ENCODE data around the gene SCD5.

Gene SCD5

DNA sequence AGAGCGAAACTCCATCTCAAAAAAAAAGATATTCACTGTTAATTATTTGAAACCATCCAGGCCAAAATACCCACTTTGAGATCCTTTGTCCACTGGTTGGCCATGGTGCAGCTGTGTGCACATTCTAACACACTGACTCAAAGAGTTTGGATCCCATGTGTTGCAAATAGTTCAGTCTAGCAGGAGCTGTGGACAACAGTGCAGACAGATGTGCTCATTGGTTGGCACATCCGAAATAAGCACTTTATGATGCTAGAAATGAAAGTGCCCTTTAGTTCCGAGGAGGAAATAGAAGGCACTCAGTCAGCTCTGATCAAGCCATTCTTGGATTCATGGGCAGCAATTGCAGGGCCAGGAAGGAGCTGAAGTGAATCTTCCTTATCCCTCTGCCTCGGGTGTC is 173.8 kb downstream of the SCD5 start:
- DNase-seq = no peak

DNA sequence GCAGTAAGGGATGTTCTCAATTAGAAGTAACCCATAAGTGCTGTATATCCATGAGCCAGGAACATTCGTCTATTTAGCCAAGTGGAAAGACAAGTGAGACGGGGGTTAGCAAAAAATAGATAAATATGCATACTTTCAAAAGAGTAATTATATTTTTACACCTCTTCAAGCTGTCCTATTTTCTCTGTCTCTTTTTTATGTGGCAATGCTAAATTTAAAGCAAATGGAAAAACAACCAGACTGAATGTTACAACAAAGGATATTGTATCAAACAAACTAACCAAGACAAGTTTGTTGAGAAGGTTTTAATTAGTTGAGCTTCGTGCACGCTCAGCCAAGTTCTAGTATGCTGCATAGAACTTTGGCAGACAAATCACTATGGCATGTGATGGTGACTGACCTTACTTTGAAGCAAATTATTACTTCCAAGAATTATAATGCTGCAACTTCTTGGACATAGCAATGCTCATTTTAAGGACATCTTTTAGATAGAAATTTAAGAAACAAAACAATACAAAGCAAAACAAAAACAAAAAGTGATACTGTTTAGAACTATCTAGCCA is 175.4 kb downstream of the SCD5 start:
- DNase-seq = no peak

DNA sequence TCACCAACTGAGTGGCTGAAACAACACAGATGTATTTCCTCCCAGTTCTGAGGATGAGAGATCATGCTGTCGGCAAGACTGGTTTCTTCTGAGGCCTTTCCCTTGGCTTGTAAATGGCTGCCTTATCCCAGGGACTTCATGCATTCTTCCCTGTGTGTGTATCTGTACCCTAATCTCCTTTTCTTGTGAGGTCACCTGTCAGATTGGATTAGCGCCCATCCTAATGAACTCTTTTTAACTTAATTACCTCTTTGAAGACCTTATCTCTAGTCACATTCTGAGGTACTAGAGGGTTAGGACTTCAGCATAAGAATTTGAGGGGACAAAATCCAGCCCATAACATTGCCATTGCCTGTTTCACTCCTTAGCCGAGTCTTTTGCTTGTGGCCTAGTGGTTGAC is 177.3 kb downstream of the SCD5 start:
- DNase-seq = no peak

DNA sequence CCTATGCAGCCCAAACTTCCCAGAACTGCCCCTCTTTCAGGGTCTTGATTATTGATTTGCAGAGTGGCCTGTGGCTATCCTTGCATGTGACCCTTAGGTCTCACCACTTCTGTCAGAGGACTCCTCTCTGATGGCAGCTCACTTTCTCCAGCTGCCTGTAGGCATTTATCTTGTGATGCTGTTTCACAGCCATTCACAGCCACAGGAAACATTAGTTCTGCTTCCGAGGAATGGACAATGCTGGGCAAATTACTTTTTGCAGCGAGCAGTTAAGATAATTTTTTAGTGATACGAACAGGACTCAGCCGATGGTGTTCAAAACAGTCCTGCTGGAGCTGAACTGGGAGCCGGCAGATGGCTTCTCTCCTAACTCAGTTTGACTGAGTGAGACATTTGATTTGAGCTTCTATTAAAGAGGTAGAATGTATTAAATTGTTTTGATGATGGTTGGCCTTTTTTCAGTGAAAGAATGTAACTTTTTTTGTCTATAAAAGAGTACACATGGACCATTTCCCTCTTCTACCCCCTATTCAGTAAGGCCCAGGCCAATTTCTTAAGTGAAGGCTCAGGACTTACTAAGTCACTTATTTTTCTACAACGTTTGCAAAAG is 178.4 kb downstream of the SCD5 start:
- no peak for DNase-seq

DNA sequence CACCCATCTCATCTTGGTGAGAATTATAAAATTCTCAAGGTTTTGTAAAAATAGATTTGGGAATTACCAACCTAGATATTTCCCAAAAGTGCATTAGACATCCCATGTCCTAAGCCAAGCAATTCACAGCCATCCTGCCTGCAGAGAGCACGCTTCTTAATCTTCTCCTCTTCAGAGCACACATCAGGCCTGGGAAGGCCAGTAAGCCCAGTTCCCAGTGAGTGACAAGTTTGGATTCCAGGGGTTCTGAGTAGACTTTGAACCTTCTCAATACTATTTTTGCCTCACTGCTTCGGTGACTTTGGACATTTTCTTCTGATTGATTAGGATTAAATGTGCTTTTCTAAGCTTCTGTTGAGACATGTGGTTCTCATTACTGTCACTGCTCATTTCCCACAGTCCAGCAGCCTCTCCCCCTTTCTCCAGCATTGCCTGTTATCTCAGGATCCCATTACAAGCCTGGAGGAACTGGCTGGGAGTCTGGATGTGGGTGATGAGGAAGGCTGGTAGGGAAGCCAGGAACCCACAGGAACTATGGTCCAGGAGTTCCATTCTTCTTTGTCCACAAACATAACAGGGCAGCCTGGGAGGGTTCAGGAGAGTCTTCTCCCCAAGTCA is 180.4 kb downstream of the SCD5 start:
- no peak for DNase-seq

DNA sequence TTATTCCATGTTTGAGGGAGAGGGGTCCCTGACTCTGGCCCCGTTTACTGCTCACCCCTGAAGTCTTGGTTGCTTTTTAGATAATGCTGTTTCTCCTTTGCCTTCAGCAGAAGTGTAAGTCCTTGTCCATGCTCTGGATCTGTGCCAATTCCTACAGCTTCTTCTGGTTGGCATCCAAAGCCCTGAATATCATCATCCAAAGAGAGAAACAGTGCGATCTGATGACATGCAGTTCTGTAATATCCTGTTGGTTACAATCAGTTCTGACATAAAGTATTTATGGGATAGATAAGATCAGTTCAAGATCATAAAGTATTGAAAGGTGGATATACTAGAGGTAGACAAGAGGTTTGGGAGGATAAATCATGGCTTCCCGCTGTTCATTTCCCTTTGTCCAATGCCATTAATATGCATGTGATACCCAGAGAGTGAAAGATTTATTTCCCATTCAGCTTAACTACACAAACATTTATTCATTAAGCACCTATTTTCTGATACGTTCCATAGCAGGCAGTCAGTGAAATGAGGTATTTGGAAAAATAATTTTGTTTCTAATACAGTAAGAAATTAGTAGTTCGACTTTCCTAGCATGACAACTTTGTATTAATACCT is 183.7 kb downstream of the SCD5 start:
- DNase-seq = no peak

DNA sequence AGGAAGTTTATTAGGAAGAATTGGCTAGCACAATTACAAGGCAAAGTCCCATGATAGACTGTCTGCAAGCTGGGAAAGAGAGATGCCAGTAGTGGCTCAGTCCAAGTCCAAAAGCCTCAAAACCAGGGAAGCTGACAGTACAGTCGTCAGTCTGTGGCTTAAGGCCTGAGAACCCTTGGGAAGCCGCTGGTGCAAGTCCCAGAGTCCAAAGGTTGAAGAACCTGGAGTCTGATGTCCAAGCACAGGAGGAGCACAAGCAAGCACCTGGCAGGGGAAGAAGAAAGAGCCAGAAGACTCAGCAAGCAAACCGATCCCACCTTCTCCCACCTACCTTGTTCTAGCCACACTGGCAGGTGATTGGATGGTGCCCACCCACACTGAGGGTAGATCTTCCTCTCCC is 185.5 kb downstream of the SCD5 start:
- DNase-seq = no peak

DNA sequence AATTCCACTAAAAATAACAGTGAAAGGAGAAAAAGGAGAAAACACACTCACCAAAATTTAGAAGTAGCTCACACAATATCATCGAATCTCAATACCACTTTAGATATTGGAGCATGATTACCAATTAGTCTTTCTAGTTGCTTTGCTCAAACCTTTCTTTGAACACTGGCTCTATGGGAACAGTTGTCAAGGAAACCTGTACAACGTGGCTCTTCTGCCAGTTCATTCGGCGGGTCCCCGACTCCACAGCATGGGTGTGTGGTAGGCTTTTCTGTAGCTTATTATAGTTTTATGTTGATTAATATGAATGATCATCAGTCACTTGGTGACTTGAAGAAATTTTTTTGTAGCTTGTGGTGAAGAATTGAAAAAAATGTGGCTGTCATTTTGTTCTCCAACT is 186.6 kb downstream of the SCD5 start:
- DNase-seq = peak; percentile 66

DNA sequence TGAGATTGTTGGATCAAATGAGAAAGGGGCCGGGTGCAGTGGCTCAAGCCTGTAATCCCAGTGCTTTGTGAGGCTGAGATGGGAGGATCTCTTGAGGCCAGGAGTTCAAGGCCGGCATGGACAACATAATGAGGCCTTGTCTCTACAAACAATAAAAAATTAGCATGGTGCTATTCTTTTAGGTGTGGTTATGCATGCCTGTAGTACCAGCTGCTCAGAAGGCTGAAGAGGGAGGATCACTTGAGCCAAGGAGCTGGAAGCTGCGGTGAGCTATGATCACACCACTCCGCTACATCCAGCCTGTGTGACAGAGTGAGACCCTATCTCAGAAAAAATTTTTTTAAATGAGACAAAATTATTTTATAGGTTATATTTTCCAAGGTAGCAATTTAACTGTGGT is 187.1 kb downstream of the SCD5 start:
- peak; percentile 52 for DNase-seq

DNA sequence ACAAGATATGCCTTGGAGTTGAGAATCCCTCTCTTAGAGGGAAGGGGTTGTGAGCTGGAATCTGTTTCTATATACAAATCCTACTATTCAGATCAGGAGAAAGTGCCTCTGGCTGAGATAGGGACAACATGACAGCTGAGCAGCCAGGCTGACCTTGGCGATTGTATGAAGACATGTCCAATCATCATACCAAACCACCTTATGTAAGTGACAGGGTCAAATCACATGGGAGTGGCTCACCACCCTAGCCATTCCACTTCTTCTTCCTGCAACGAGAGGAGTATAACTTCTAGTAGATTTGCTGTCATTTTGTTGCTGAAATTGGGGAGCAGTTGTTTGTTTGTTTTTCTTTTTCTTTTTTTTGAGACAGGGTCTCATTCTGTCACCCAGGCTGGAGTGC is 188.6 kb downstream of the SCD5 start:
- DNase-seq = no peak

DNA sequence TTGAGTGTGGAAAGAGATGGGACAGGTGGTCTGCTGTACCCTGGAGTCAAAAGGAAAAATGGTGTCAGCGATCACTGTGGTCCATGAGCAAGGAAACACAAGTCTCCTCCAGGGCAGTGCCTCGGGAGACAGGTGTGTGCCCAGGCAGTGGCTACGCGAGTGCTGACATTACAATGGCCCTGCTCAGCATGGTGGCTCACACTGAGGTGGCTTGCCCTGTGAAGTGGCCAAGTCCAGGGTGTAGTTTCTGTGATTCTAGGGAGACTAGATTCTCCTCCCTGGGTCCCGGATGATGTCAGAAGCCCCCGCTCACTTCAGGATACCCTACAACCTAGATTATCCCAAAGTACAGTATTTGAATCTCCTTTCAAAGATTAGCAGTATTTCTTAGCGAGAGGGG is 192.0 kb downstream of the SCD5 start:
- no peak for DNase-seq

DNA sequence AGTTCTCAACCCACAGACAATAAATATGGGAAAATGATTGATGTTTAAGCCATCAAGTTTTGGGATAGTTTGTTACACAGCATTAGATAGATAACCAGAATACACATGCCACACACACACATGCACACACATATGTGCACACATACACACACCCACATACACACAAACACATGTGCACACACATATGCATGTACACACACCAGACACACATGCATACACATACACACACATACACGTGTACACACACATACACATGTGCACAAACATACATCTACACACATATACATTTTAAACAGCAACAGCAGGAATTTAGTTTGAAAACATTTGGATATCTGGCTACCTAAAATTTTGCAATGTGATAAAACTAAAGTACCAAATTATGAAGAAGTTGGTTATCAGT is 194.1 kb downstream of the SCD5 start:
- DNase-seq = no peak

DNA sequence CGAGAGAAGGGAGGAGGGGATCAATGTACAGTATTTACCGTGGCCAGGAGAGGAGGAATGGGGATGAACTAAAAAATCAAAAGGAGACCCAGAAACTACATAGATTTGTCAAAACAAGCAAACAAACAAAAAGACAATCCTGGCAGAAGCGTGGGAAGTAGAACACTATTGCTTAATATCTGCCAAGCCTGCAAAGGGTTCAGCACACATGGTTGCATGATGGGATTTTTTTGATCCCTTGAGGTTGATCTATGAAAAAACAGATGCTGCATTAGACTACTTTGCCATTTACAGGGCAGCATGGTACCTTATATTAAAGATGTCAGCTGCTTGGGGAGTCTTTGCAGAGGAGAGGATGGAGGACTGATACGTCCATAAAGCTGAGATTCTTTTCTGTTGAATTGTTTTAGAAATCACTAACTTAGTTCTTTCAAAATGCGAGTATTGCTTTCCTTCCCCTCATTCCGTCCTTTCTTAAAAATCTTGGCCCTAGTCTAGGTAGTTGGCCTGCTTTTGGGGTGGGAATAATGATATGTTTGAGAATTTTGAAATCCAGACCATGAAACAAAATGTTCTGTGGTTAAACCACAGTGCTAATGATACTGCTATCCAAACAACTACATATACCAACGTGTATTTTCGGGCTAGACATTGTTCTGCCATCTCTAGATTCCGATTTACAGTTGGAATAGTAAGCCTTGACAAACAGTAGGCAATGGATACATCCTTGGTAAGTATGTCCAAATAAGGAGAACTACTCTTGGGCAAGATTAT is 197.2 kb downstream of the SCD5 start:
- no peak for DNase-seq

DNA sequence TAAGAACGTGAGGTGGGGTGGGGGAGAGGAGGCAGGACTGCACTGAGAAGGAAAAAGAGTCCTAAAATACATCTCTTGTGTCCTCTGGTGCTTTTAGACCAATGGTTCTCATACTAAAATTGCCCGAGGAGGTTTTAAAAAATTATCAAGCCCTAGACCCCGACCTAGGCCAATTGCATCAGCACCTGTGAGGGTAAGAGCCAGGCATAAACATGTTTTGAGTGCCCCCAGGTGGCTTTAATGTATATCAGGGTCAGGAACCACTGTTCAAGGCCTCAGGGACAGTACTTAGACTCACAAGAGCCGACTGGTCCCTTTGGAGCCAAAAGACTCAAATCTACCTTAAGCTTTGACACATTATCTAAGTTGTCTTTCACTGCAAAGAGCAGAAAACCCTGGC is 199.3 kb downstream of the SCD5 start:
- peak; percentile 71 for DNase-seq

DNA sequence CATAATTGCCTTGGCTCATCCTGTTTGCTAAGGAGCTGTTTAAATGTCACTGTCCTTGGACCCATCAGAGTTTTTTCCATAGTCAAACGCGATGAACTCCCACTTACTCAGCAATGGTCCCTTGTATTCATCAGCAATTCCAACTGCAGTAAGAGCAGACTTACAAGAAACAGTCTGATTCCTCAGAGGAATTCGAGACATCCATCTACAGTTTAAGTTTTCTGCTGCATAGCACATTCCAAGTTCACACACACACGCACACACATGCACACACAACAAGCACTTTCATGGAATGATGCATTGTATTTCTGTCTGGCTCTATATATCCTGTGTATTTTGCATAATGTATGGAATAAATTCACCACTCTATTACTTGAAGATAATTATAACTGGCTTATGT is 204.1 kb downstream of the SCD5 start:
- DNase-seq = no peak

DNA sequence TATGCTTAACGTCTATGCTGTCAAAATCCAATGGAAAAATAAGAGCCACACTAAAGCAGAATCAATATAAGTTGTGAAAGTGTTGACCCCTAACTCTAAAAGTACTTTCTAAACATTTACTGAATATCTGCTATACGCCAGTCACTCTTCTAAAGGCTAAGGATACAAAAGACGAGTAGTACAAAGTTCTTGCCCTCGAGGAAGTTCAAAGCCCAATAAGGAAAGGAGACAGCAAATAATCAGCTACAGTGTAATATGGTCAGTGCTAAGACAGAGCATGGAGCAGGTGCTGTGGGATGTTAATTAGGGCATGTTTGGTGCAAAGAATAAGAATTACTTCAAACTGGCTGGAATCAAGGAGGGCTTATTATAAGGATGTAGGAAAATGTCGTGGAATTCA is 205.2 kb downstream of the SCD5 start:
- DNase-seq = no peak

DNA sequence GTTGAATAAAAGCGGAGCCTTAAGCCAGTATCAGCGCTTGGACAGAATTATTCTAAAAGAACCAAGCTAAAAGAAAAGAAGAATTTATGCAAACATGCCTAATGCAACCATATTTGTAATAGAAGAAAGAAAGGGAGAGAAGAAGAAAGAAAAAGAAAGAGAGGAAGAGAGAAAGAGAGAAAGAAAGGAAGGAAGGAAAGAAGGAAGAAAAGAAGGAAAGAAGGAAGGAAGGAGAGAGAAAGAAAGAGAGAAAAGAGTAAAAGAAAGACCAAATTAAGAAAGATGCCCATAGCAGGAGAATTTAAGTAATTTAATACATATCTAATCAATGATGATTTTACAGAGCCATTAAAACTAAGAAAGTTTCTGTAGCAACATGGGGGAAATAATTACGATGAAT is 206.0 kb downstream of the SCD5 start:
- DNase-seq = no peak

DNA sequence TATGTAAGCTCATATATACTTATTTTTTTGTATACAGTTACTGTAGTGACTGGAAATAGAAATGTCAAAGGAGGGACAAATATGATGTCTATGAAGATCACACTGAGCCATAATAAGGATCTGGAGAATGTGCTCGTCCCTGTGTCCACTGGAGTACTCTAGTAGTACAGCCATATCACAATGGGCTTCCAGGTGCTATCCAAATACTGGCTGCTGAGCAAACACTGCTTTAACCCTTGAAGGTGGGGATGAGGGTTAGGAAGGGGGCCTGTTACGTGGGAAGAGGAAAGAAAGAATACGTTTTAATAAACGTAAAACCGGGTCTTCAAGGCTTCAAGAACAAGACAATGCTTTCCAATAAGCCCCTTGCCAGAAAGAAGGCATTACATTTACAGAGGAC is 207.0 kb downstream of the SCD5 start:
- peak; percentile 81 for DNase-seq

DNA sequence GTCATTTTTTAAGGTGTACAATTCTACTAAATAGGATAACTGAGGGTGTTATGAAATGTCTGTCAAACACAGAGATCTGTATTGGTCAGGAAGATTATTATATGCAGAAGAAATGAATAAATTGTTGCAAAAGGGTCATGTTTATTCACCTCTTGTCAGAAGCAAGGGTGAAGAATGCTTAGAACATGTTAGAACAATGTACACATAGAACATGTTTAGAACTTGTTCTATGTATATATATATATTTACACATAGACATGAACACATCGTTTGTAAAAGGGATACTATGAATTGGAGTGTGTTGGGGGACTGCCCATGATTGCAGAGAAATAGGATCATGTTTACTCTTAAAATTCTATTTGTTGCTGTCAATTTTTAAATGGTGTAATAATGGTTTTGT is 208.8 kb downstream of the SCD5 start:
- no peak for DNase-seq

DNA sequence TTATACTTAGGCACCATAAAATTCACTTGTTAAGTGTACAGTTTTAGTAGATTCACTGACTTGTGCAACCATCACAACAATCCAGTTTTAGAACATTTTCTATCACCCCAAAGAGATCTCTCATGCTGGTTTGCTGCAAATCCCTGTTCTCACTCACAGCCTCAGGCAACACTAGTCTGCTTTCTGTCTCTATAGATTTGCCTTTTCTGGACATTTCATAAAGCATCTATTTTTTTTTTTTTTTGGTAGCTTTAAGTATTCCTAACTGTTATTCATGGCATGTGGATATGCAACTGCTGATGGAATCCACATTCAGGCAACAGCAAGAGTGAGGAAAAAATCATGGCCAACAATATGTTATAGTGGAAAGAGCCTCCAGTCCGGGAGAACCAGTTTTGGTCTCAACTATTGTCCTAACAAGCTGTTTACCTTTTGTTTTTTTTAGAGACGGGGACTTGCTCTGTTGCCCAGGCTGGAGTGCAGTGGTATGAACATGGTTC is 209.8 kb downstream of the SCD5 start:
- DNase-seq = no peak

DNA sequence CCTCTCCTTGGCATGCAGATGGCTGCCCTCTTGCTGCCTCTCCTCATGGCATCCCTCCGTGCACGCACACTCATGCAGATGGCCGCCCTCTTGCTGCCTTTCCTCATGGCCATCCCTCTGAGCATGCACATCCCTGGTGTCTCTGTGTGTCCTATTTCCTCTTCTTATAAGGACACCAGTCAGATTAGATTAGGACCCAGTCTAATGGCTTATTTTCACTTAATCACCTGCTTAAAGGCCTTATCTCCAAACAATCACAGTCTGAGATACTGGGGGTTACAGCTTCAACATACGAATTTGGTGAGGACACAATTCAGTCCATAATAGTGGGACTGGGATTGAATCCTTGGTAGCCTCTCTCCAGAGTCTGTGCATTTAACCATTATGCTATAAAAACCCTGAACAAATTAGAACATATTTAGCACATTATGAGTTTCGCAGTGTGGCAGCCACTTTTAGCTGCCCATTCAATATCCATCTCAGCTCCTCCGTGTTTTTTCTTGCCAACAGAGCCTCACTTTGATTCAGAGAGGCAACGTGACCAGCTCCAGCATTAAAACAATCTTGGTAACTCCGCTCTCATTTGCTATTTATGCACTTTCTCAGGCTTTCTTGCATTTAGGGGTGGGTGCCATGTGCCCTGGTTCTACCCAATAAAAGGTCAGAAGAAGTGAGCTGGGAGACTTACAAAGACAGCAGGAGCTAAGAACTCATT is 210.6 kb downstream of the SCD5 start:
- DNase-seq = no peak

DNA sequence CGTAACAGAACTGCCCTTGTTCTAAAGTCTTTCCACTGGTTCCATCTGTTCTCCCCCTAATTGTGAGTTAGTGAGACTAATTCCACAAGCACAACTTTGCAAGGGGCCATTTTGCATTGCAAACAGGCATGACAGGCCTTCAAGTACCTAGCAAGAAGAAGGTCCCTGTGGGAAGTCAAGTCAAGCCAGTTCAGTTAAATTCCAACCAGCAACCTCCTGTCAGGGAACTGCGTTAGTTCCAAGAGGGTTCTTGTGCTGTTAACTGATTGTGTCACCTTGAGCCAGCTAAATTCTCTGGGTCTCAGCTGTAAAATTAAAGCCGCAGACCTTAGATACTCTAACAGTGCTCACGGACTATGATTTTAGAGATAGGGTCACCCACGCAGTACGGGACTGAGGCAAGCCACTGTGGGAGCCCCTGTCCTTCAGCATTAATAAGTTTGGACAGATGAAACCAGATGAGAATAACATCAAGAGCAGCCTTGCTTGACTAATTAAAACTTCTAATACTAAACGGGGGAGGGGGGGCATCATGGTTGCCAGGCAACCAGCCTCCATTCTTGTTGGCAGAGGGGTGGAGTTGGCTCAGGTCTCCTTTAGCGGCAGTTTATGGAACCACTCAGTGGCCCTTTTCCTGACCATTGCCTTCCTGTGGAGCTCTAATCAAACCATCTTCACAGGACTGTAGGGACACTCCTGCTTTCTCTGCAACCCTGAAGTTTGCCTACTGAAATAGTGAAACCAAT is 212.7 kb downstream of the SCD5 start:
- DNase-seq = peak; percentile 16

All from NCI-H146 (cell line).